ENCODE measurements around the gene EEF1AKMT2.
A peak's percentile ranks its signal among the peaks of the same experiment; 100 is the strongest.
"Not testable (repeated sequence)": the region's sequence is repeated elsewhere in the genome, so short reads cannot be mapped to it uniquely, and the experiment has no call there.

The EEF1AKMT2 gene

DNA sequence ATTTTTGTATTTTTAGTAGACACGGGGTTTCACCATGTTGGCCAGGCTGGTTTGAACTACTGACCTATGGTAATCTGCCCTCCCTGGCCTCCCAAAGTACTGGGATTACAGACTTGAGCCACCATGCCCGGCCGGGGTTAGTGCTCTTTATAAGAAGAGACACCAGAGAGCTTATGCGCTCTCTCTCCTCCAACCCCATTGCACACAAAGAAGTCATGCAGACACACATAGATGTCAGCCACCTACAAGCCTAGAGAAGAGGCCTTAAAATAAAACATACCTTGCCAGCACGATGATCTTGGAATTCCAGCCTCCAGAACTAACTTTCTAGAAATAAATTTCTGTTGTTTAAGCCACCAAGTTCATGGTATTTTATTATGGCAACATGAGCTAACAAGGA is 37.5 kb downstream of the EEF1AKMT2 start:
- DNase-seq, result no peak

- no peak for DNase-seq
Observed at GRCh38 chr10:124748953-124749645, 42.6 kb downstream of the EEF1AKMT2 start.

- no peak for DNase-seq
Observed at GRCh38 chr10:124748166-124748565, 43.5 kb downstream of the EEF1AKMT2 start.

- no peak for DNase-seq
Observed at GRCh38 chr10:124747745-124748144, 43.9 kb downstream of the EEF1AKMT2 start.

DNA sequence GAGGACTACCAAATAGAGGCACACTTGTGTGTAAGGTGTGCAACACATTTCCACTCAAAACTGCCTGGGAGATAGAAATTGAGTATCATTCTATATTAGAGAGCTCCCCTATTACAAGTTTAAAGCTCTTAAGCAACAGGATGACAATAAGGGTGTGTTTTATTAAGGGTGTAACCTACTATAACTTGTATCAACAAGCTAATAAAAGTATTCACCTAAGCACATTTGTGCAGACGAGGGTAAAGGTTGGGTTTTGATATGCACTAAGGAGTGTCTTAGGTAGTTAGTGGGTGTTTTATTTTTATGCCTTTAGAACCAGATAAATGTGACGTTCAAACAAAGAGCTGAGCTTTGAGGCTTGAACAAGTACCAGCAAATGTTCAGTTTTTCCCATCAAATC is 44.7 kb downstream of the EEF1AKMT2 start:
- DNase-seq, result no peak

DNA sequence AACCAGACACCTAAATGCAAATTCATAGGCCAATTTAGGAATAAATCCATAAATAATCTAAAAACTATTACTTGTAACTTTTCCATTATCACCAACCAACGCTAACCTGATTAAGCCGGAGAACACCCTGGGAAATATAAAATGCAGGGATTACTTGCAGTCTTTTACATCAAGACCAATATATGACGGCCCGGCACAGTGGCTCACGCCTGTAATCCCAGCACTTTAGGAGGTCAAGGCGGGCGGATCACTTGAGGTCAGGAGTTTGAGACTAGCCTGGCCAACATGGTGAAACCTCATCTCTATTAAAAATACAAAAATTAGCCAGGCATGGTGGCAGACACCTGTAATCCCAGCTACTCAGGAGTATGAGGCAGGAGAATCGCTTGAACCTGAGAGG is 45.2 kb downstream of the EEF1AKMT2 start:
- not testable (repeated sequence) for DNase-seq

DNA sequence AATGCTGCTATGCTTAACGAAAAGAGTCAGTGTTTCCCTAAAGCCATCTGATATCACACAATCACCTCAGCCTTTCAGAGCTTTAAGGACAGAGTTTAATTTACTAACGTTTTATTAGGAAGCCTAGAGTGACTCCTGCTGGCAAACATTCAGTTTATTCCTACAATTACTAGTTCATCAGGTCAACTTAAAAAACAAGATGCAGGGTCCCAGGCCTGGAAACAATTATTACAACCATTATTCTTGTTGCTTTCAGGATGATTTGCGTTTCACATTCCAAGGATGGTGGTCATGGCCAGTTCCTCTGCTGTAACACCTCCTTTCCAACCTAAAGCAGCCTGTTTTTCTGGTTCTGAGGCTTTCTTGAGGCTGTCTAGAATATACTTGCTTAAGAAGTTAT is 46.0 kb downstream of the EEF1AKMT2 start:
- DNase-seq, result peak; percentile 11

- DNase-seq, result no peak
Observed at GRCh38 chr10:124745252-124745651, 46.4 kb downstream of the EEF1AKMT2 start.

DNA sequence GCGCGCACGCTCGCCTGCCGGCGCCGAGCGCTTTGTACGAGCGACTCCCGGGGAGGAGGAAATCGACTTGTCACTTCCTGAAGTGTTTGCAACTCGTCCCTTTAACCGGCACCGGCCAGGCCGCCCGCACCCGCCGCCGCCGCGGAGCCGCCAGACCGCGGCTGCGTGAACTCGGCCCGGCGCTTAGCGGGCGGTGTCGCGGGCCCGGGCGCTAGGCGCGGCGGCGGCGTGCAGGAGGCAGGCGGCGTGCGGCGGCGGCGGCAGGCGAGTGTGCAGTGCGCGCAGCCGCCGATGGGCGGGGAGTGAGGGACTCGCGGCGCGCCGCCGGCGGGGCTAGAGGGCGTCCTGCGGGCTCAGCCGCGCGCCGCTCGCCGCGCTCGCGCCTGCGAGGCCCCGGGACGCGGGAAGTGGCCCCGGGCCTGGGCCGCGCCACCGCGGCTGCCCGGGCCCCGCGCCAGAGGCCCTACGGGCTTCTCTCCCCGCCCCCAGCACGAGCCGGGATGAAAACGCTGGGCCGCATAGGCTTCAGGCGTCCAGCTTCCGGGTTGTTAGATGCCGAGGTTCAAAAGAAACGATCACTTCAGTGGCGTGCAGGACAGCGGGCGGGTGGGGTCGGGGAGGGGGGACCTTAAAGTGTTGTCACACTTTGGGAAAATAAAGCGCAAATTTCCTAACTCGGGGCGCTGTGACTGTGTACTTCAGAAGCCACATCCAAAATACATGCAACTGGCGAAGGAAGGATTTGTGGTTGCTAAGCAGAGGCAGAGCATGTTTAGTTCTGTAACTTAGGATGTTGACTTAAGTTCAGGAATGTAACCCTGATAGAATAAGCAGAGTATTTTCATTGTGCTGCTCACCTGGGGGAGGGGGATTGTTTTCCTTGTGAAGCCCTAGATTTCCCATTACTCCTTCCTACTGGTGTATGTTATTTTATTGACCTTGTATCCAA is 47.3 kb downstream of the EEF1AKMT2 start, which contains the start of gene FAM53B:
Gene FAM53B, minus strand, starts transcription at position 277 of the 949 bp plus-strand sequence. CDS start 37,665 bp downstream, outside the sequence.
- peak; percentile 12 for DNase-seq

- DNase-seq, result no peak
Observed at GRCh38 chr10:124743191-124744101, 48.2 kb downstream of the EEF1AKMT2 start.

DNA sequence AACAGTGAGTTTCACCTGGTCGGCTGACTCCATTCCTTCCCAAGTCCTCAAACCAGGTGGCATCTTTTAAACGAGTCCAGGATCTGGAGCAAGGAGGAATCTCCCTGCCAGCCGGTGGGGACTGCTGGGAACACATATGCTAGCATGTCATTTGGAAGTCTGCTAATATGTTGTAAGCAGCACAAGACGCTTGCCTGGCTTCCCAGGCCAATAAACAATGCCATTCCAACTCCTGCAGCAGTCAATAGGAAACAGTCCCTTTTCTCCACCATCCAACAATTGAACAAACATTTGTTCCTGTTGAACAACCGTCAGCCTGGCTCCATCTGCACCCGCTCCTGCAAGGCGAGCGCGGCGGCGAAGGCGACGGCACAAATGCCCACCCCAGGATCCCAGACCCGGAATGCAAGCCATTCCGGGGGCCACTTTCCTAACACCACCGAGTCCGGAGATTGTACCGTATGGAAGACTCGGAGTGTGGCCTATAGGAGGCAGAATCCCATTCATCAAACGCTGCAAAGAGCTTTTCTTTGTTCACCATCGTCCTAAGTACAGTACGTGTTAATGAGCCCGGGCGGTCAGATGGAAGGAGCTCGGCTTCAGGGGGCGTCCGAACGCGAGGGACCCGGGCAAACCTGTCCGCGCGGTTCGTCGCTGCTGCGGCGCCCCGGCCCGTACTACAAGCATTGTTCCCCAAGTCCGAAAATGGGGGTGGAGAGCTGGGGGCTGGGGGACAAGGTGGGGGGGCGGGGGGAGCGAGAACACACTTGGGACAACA is 49.1 kb downstream of the EEF1AKMT2 start:
- DNase-seq, result no peak

DNA sequence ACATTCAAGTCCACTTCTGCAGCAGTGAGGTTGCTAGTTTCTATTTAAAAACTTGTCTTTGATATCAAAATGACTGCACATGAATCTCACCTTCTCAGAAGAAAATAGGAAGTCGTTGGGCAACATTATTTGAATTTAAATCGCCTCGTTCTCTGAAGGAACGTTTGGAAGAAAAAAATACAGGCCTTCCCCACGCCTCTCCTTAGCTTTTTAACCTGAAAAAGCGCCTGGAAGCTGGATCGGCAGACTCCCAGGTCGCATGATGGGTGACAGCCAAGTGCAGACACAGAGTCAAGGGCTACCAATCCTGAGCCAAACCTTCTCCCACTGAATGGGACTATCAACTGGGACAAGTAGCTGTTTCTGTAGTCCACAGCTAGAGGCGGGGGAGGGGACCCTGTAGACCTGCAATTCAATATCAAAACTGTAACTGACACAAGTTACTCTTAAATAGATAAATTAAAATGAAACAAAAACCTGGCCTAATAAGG is 49.7 kb downstream of the EEF1AKMT2 start:
- no peak for DNase-seq

- DNase-seq, result no peak
Observed at GRCh38 chr10:124741281-124741921, 50.3 kb downstream of the EEF1AKMT2 start.

- DNase-seq, result no peak
Observed at GRCh38 chr10:124740369-124741280, 51.1 kb downstream of the EEF1AKMT2 start.

- no peak for DNase-seq
Observed at GRCh38 chr10:124739986-124740368, 51.7 kb downstream of the EEF1AKMT2 start.

DNA sequence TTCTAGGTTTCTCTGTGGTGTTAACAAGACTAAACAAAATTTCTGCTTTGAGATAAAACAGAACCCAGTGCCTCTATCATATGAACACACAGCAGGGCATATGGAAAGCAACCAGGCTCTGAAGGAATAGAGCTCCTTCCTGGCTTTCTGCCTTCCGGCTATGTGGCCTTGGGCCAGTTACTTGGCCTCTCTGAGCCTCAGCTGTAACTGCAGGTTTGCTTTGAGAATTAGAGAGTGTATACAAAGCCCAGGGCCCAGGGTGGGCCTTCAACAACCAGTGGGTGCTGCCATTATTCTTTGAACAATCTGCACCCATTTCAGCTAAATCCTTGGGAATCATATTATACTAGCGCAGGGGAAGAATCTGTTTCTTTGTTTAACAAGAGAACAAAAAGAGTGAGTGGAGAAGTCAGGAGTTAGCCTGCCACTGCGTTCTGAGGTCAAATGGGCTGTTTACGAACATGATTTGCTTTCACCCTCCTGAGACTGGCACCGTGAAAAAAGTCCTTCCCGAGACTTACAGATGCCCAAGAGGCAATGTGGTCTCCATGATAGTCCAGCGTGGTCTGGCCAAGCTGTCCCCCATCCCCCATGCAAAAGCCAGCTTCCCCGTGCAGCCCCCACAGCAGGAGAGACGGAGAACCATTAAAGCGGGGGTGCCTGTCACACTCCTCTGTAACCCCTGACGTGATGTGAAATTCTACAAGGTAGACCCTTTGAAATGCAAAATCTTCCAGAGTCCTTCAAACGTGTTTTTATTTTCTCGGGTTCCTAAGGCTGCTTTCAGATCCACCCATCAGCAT is 52.4 kb downstream of the EEF1AKMT2 start:
- DNase-seq, result no peak

DNA sequence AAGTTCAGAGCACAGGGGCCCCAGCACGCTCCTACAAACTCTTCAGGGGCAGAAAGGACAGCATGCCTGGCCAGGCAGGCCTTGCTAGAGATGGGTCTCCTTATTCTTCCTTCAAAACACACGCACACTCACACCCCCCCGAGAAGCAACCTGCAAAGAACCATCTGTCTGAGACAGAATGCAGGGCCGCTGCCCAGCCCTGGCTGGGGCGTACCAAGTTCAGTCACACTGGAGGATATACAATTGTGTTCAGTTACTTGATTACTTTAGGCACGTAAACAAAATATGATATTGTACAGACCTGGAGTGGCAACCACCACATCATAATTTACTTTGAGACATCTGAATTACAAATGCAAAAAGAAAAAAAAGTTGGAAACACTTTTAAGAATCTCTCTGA is 53.2 kb downstream of the EEF1AKMT2 start:
- DNase-seq, result no peak

DNA sequence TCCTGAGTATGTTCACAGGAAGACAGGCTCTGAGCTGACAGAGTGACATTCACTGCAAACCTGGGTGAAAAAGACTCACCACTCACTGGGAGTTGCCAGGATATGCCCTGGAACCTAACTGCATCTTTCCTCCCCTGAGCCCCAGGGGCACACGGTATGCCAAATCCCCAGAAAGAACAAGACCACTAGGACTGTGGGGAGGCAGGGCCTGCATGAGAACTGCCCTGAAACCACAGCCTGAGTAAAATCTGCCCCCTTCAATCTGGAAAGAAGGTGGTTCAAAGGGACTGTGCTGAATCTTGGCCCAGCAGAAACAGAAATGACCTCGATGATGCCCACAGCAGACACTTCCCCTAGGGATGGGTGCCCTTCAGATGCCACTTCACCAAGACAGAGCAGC is 54.0 kb downstream of the EEF1AKMT2 start:
- no peak for DNase-seq

GRCh38 chr10:124737221-124737620 is 54.5 kb downstream of the EEF1AKMT2 start:
- DNase-seq, result no peak
